Activated CD4-positive, alpha-beta T cell treated with anti-CD3 and anti-CD28 coated beads for 48 hours (primary cell): ENCODE data around the gene AIFM3.
A peak's percentile ranks its signal among the peaks of the same experiment; 100 is the strongest.

Source experiments
- DNase-seq: peaks from one replicate; pipeline ENCODE4 v3.0.0-alpha.2; 2020

Gene AIFM3

GRCh38 chr22:21010426-21011113 lies 43.5 kb downstream of the AIFM3 start:
- DNase-seq: no peak

DNA sequence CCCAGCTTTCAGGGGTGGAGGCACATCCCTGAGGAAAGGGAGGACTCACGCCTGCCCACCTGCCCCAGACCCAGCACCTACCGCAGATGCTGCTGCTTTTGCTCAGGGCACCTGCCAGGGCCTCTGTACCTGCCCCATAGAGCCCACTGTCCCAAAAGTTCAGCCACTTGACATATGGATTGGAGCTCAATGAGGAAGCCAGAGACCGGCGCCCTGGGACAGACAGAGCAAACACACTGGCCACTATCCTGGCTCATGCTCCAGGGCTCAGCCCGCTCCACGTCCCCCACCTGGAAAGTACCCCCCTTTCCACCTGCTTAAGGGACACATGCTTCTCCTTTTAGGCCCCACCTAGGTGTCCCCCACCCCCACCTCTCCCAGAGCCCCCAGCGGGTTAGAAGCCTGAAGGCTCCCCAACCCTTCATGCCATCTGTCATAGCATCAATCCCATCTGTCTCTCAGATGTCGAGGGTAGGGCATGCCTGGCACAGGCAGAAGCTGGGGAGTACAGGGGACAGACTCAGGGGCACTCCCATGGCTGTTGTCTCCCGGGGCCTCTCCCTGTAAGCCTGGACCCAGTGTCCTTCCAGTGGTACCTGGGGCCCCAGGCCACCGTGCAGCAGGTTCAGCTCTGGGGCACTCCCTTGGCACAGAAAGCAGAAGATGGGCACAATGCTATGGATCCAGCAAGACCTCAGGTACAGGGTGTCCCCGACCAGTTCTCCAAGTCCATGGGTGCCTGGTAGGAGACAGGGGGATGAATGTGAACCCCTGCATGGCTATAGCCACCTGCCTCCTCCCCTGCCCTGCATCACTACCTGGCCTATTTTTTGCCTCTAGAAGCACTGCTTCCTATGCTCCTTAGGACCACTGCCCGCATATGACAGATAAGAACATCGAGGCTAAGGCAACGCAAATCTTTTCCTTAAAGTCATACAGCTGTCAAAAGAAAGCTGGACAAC lies 45.7 kb downstream of the AIFM3 start:
- DNase-seq: no peak

GRCh38 chr22:21013657-21014201 lies 46.7 kb downstream of the AIFM3 start:
- no peak for DNase-seq

DNA sequence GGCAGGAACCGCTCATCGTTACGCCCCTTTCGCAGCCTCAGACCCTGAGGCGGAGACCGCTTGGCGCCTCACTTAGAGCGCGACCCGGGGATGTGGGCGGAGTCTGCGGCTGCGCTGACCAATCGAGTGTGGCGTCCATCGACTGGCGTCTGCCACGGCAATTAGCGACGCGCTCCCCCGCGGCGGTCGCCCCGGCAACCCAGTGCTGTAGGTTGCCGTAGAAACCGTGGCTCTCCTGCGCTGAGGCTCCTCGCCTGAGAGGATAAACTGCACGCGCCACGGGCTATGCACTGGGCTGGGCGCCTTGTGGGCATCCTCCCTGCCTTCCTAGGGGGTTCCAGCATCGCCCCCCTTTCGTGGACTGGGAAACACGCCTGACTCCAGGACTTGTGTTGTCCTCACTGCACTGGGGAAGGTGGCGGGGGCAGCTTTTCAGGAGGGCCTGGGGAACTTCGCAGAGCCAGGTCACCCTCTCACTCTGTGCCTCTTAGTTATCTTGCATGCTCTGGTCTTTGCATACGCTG lies 47.2 kb downstream of the AIFM3 start:
- DNase-seq: peak; percentile 90

DNA sequence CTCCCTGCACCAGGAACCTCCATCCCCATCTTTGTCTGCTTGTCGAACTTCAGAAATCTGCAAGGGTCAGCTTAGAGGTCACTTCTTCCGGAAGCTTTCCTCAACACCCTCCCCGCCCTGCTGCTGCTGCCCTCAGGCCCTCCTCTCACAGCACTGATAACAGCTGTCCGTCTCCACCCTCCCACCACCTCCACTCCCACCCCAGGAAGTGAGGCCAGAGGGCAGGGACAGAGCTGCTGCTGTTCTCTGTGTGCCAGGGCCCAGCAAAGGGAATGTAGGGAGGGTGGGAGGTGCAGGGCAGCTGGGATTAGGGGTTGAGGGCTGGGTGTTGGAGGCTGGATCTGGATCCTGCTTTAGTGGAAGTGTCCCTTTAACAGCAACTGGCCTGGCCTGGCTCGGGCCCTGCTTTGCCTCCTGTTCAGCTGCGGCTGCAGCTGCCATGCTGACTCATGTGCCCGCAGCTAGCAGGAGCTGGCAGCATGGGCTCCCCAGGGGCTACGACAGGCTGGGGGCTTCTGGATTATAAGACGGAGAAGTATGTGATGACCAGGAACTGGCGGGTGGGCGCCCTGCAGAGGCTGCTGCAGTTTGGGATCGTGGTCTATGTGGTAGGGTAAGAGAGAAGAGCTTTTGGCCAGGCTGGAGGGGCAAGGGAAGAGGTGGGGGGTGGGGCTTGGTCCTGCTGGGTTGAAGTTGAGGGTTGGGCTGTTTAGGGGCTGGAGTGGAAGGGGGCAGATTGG lies 47.8 kb downstream of the AIFM3 start, which contains the start of gene P2RX6:
TSS of gene P2RX6 (plus strand) at position 440 of the 740 bp plus-strand sequence. CDS start at position 450, 10 bp downstream.
- no peak for DNase-seq

DNA sequence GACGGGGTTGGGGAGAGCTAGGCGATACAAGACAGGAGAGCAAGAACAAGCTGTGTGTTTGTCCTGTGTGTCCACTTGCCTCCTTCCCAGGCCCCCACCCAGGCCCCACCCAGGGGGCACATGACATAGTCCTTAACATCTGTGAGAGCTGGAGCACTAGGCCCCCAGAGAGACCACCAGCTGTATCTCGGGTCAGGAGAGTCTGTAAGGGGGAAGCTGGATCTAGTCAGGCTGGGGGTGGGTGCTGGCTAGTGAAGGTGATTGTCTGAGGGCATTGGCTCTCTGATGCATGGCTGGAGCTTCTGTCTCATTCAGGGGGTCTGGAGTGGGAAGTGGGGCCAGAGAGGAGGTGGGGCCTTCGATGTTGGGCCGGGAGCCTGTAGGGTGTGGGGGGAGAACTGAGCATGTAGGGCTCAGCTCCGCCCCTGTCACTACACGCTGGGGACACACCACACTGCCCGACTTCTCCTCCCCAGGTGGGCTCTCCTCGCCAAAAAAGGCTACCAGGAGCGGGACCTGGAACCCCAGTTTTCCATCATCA lies 48.5 kb downstream of the AIFM3 start:
- DNase-seq: no peak

GRCh38 chr22:21016644-21017420 lies 49.8 kb downstream of the AIFM3 start:
- no peak for DNase-seq

DNA sequence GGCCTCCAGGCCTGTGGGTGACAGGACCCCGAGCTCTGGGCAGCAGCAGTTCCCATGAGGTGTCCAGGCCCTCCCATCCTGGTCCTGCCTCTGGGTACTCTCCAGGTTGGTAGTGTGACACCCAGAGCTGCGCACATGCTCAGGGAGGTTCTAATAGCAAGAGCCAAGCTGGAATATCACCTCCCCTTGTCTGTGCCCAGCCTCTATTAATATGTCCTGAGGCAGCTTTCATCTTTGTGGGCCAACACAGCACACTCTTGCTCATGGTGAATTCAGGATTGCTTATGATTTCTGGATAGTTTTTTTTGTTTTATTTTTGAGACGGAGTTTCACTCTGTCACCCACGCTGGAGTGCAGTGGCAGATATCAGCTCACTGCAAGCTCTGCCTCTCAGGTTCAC lies 51.3 kb downstream of the AIFM3 start:
- DNase-seq: no peak

DNA sequence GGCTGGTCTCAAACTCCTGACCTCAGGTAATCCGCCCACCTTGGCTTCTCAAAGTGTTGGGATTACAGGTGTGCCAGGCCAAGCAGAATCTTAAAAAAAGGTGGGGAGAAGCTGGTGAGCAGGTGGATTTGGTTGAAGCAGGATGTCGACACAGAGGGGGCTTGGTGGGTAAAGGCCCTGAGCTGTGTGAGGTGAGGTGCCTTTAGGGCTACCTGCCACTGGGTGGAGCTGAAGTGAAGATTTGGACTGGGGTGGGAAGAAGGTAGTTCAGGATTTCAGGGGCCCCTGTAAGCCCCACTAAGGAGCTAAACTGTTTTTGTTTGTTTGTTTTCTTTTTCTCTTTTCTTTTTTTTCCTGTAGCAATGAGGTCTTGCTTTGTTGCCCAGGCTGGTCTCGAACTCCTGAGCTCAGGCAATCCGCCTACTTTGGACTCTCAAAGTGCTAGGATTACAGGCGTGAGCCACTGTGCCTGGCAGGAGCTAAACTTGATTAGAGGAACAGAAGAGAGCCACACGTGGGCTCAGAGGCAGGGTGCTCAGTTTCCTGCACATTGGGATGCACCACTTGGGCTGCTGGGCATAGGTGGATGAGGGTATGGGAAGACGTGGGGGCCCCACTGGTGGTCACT lies 53.9 kb downstream of the AIFM3 start:
- peak; percentile 32 for DNase-seq

DNA sequence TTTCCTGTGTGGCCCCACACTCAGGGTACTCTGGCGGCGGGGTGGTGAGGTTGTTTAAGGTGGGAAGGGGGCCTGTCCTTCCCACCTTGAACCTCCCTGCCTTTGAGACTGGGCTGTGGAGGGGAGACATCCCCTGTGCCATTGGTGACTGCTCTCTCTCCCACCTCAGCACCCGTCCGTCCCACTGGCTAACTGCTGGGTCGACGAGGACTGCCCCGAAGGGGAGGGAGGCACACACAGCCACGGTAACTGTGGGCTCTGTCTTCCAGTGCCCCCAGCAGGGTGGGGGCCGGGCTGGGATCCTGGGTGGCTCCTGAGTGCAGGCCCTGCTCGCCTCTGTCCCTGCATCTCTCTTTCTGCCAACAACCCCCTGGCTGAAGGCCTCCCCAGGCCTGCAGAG lies 55.5 kb downstream of the AIFM3 start:
- no peak for DNase-seq

- no peak for DNase-seq
Measured at GRCh38 chr22:21022955-21023614, 56.0 kb downstream of the AIFM3 start.

GRCh38 chr22:21025266-21025665 lies 58.2 kb downstream of the AIFM3 start:
- DNase-seq: no peak

DNA sequence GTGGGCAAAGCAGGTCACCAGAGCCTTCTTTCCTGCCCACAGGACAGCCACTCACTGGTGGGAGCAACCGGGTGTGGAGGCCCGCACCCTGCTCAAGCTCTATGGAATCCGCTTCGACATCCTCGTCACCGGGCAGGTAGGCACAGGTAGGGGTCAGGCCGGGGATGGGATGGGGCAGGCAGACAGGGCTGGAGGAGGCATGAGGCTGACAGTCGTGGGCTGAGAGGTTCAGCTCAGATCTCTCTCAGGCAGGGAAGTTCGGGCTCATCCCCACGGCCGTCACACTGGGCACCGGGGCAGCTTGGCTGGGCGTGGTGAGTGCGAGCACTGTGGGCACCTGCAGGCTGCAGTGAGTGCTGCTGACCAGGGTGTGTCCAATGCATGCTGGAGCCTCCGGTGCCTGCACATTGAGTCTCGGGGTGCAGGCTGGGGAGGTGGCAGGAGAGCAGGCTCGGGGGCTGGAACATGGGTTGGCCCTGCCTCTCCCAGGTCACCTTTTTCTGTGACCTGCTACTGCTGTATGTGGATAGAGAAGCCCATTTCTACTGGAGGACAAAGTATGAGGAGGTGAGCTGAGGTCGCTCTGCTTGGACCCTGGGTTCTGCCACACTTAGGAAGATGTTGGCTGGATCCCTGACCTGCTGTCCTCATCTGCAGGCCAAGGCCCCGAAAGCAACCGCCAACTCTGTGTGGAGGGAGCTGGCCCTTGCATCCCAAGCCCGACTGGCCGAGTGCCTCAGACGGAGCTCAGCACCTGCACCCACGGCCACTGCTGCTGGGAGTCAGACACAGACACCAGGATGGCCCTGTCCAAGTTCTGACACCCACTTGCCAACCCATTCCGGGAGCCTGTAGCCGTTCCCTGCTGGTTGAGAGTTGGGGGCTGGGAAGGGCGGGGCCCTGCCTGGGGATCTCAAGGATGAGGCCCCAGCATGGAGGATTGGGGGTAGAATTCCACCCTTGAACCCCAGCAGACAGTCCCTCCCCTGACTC lies 59.0 kb downstream of the AIFM3 start:
- no peak for DNase-seq

DNA sequence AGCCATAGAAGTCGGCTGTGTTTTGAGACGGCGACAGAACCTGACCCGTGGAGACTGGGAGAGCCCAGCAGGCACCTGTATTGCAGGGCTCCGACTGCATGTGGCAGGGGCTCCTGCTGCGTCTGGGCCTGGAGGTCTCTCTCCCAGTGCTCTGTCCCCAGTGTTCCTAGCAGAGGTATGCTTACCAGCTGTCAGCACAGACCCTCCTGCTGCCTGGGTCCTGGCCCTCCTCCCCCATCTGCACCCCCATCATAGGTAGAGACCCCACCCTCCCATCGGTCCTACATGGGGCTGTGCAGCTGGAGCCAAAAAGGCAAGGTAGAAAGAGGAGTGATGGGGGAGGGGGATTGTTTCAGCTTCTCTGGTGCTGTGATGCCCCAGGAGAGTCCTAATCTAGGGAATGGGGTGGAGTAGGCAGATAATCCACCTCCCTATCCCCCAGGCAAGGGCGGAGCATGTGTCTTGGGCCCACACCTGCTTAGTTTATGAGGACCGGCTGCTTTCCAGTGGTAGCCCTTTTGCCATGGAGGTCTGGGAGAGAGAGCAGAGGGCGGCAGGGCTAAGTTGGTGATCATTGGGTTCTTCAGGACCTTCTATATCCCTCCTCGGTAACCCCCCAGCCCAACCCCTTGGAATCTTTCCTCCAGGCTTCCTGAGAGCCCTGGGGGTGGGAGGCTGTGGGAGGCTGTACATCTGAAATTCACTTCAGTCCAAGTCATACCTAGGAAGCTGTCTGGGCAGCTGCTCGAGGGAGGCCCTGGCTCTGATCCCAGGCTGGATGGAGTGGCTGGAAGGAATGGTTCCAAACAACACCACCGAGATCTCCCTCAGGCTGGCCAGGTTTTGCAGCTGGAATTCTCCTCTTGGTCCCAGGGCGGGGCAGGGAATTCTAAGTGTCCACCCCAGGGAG lies 60.0 kb downstream of the AIFM3 start:
- no peak for DNase-seq

GRCh38 chr22:21028277-21029251 lies 61.5 kb downstream of the AIFM3 start:
- DNase-seq: no peak

GRCh38 chr22:21029486-21030025 lies 62.5 kb downstream of the AIFM3 start:
- DNase-seq: no peak

DNA sequence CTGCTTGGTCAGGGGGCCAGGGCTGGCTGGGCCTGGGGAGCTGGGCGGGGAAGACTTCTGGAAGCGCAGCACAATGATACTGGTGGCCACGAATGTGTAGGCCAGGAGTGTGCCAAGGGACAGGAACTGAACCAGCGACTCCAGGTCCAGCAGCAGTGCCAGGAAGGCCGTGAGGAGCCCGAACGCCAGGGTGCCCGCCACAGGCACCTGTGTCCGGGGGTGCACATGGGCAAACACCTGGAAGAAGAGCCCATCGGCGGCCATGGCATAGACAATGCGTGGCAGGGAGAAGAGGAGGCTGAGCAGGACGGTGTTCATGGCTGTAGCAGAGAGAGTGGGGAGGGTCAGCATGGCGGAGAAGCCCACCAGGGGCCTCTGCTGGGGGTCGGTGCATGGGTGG lies 63.0 kb downstream of the AIFM3 start:
- DNase-seq: no peak
